ENCODE measurements around the gene ANKS1B.

- TF ChIP-seq, protein P1, sequence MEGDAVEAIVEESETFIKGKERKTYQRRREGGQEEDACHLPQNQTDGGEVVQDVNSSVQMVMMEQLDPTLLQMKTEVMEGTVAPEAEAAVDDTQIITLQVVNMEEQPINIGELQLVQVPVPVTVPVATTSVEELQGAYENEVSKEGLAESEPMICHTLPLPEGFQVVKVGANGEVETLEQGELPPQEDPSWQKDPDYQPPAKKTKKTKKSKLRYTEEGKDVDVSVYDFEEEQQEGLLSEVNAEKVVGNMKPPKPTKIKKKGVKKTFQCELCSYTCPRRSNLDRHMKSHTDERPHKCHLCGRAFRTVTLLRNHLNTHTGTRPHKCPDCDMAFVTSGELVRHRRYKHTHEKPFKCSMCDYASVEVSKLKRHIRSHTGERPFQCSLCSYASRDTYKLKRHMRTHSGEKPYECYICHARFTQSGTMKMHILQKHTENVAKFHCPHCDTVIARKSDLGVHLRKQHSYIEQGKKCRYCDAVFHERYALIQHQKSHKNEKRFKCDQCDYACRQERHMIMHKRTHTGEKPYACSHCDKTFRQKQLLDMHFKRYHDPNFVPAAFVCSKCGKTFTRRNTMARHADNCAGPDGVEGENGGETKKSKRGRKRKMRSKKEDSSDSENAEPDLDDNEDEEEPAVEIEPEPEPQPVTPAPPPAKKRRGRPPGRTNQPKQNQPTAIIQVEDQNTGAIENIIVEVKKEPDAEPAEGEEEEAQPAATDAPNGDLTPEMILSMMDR (IDR thresholded peaks at IDR 0.05; ENCODE audit: low read depth, low read length, missing input control) = no peak
- TF ChIP-seq YY1 (IDR thresholded peaks at IDR 0.05) = no peak
- TF ChIP-seq EGR1 (IDR thresholded peaks at IDR 0.05; ENCODE audit: low read depth in 2 of 2) = no peak
- TF ChIP-seq, protein P2, sequence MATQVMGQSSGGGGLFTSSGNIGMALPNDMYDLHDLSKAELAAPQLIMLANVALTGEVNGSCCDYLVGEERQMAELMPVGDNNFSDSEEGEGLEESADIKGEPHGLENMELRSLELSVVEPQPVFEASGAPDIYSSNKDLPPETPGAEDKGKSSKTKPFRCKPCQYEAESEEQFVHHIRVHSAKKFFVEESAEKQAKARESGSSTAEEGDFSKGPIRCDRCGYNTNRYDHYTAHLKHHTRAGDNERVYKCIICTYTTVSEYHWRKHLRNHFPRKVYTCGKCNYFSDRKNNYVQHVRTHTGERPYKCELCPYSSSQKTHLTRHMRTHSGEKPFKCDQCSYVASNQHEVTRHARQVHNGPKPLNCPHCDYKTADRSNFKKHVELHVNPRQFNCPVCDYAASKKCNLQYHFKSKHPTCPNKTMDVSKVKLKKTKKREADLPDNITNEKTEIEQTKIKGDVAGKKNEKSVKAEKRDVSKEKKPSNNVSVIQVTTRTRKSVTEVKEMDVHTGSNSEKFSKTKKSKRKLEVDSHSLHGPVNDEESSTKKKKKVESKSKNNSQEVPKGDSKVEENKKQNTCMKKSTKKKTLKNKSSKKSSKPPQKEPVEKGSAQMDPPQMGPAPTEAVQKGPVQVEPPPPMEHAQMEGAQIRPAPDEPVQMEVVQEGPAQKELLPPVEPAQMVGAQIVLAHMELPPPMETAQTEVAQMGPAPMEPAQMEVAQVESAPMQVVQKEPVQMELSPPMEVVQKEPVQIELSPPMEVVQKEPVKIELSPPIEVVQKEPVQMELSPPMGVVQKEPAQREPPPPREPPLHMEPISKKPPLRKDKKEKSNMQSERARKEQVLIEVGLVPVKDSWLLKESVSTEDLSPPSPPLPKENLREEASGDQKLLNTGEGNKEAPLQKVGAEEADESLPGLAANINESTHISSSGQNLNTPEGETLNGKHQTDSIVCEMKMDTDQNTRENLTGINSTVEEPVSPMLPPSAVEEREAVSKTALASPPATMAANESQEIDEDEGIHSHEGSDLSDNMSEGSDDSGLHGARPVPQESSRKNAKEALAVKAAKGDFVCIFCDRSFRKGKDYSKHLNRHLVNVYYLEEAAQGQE (IDR thresholded peaks at IDR 0.05) = no peak
- no peak for TF ChIP-seq RAD21 (IDR thresholded peaks at IDR 0.05)
- TF ChIP-seq, protein P3, sequence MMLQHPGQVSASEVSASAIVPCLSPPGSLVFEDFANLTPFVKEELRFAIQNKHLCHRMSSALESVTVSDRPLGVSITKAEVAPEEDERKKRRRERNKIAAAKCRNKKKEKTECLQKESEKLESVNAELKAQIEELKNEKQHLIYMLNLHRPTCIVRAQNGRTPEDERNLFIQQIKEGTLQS (IDR thresholded peaks at IDR 0.05) = no peak
- TF ChIP-seq JUND (IDR thresholded peaks at IDR 0.05) = no peak
- no peak for TF ChIP-seq GABPA (IDR thresholded peaks at IDR 0.05 in 1 of 2, conservative IDR thresholded peaks at IDR 0.05 in 1 of 2)
- TF ChIP-seq, protein P4, sequence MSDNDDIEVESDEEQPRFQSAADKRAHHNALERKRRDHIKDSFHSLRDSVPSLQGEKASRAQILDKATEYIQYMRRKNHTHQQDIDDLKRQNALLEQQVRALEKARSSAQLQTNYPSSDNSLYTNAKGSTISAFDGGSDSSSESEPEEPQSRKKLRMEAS (IDR thresholded peaks at IDR 0.05) = no peak
- no peak for TF ChIP-seq SP1 (IDR thresholded peaks at IDR 0.05)
- no peak for TF ChIP-seq HNF4G (IDR thresholded peaks at IDR 0.05)
These were observed 1212.7 kb downstream of the ANKS1B start for GRCh38 chr12:98771811-98772752.
